ENCODE data around the gene CTRB2. TPM values are rescaled to one million over a fixed set of nuclear protein-coding genes. Genes with fewer than 3 reads are reported as not detected.

The CTRB2 gene
- total RNA-seq, 1 donor from 2014 or later = not detected

DNA sequence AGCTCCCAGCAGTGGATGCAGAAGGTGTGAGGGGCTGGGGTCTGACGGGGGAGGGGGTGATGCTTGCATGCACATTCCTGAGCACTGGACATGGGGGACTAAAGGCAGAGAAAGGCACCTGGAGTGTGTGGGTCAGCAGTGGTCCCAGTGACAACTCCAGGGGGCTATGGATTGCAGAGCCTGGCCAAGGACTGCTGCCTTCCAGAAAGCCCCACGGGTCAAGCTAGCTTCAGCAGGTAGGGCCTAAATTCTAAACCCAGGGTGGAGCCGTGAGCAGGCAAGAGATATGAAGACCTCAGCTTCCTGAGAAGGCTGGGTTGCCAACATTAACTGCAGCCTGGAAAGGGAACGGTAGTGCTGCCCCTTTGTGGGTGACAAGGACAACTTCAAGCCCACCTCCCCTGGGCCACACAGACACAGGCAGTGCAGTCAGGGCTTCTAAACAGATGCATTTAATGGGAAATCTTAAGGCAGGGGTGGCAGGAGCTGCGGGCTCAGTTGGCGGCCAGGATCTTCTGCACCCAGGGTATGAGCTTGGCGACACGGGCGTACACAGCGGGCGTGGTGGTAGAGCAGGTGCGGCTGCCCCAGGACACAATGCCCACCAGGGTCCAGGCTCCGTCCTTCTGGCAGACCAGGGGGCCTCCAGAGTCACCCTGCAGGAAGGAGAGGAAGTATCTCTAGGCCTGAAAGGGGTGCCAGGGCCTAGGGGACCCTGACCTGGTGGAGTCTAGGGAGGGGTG is 3.1 kb downstream of the CTRB2 start:
- H3K4me1 Mint-ChIP-seq = peaks cover 6% of the 10 kb centered on the region
- no peaks in the 10 kb centered on the region for H3K9me3 Mint-ChIP-seq
- no peaks in the 10 kb centered on the region for H3K79me2 ChIP-seq (ENCODE audit: low read depth)
- peak overlapping the region; percentile 65 for H3K4me3 Mint-ChIP-seq
- no peak overlapping the region for H3K4me2 ChIP-seq
- H3K36me3 ChIP-seq = no peaks in the 10 kb centered on the region
- H3K27me3 Mint-ChIP-seq (ENCODE audit: insufficient read depth, low read depth) = peaks cover 5% of the 10 kb centered on the region
- no peaks in the 10 kb centered on the region for H3F3A ChIP-seq (ENCODE audit: low read depth)
- no peak for TF ChIP-seq CTCF (IDR thresholded peaks at IDR 0.05)
- no peak for TF ChIP-seq EZH2 (IDR thresholded peaks at IDR 0.05)
- TF ChIP-seq EZH2phosphoT487 (IDR thresholded peaks at IDR 0.05) = no peak
- H3K27ac Mint-ChIP-seq = peak overlapping the region; percentile 29
- no peaks in the 10 kb centered on the region for H3K4me1 ChIP-seq
- no peak overlapping the region for H3K4me3 ChIP-seq
- H3K27ac ChIP-seq = no peak overlapping the region
- no peaks in the 10 kb centered on the region for H4K20me1 ChIP-seq (ENCODE audit: low read depth)
- no peak overlapping the region for H3K9ac ChIP-seq
- no peak for DNase-seq (ENCODE audit: low spot score)
- no peaks in the 10 kb centered on the region for H3K36me3 Mint-ChIP-seq
- H2AFZ ChIP-seq (replicated peaks) = no peak overlapping the region
- H3K9me3 ChIP-seq (ENCODE audit: low read depth) = no peaks in the 10 kb centered on the region
- H3K27me3 ChIP-seq = no peaks in the 10 kb centered on the region

- Histone ChIP-seq H4K20me1 (ENCODE audit: low read depth) (no peaks in the 10 kb centered on the region), H3K9ac (no peak overlapping the region), H3K4me2 (no peak overlapping the region), H3K4me3 (no peak overlapping the region), H3K79me2 (ENCODE audit: low read depth) (no peaks in the 10 kb centered on the region), H3K27ac (no peak overlapping the region), H3K27me3 (no peaks in the 10 kb centered on the region), H3K4me1 (no peaks in the 10 kb centered on the region), H3K36me3 (no peaks in the 10 kb centered on the region), H3K9me3 (ENCODE audit: low read depth) (no peaks in the 10 kb centered on the region), H2AFZ (replicated peaks) (peak overlapping the region; percentile 10), H3F3A (ENCODE audit: low read depth) (no peaks in the 10 kb centered on the region)
- Mint-ChIP-seq H3K27ac (no peak overlapping the region), H3K4me3 (no peak overlapping the region), H3K9me3 (no peaks in the 10 kb centered on the region), H3K4me1 (peaks cover 6% of the 10 kb centered on the region), H3K36me3 (no peaks in the 10 kb centered on the region), H3K27me3 (ENCODE audit: insufficient read depth, low read depth) (peaks cover 5% of the 10 kb centered on the region)
- TF ChIP-seq EZH2phosphoT487 (IDR thresholded peaks at IDR 0.05) (no peak), CTCF (IDR thresholded peaks at IDR 0.05) (no peak), EZH2 (IDR thresholded peaks at IDR 0.05) (no peak)
- no peak for DNase-seq (ENCODE audit: low spot score)
Measured at GRCh38 chr16:75203096-75203495, 3.9 kb downstream of the CTRB2 start.

DNA sequence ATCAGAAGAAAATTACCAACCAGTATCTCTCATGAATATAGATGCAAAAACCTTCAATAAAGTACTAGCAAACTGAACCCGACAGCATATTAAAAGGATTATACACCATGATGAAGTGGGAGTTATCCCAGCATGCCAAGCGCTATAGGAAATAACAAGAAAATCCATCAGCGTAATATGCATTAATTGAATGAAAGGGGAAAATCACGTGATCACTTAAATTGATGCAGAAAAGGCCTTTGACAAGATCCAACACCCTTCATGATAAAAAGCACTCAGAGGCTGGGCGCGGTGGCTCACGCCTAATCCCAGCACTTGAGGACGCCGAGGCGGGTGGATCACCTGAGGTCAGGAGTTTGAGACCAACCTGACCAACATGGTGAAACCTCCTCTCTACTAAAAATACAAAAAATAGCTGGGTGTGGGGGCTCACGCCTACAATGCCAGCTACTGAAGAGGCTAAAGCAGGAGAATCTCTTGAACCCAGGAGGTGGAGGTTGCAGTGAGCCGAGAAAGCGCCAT is 4.8 kb downstream of the CTRB2 start:
- Histone ChIP-seq H3K27me3 (no peaks in the 10 kb centered on the region), H2AFZ (replicated peaks) (no peak overlapping the region), H3K79me2 (ENCODE audit: low read depth) (no peaks in the 10 kb centered on the region), H3K9me3 (ENCODE audit: low read depth) (no peaks in the 10 kb centered on the region), H3K4me3 (no peak overlapping the region), H3K4me1 (no peaks in the 10 kb centered on the region), H3K27ac (no peak overlapping the region), H3K36me3 (no peaks in the 10 kb centered on the region), H4K20me1 (ENCODE audit: low read depth) (no peaks in the 10 kb centered on the region), H3F3A (ENCODE audit: low read depth) (no peaks in the 10 kb centered on the region), H3K9ac (no peak overlapping the region), H3K4me2 (no peak overlapping the region)
- Mint-ChIP-seq H3K4me3 (no peak overlapping the region), H3K36me3 (no peaks in the 10 kb centered on the region), H3K4me1 (peaks cover 6% of the 10 kb centered on the region), H3K27me3 (ENCODE audit: insufficient read depth, low read depth) (peaks cover 2% of the 10 kb centered on the region), H3K27ac (no peak overlapping the region), H3K9me3 (no peaks in the 10 kb centered on the region)
- no peak for DNase-seq (ENCODE audit: low spot score)
- TF ChIP-seq CTCF (IDR thresholded peaks at IDR 0.05) = no peak
- TF ChIP-seq EZH2 (IDR thresholded peaks at IDR 0.05) = no peak
- TF ChIP-seq EZH2phosphoT487 (IDR thresholded peaks at IDR 0.05) = no peak

Data from neural progenitor cell (in vitro differentiated cells).